Activated gamma-delta T cell treated with Interleukin-2 at 50 U/mL for 16 hours (primary cell): ENCODE data around the gene ENTPD6.
"Not testable (repeated sequence)": the region's sequence is repeated elsewhere in the genome, so short reads cannot be mapped to it uniquely, and the experiment has no call there.

Experiments used
- DNase-seq: peaks from one replicate; pipeline ENCODE4 v3.0.0-alpha.2; 2020

ENTPD6 gene

GRCh38 chr20:25195014-25195961, at the start of gene ENTPD6:
TSS of gene ENTPD6 (plus strand) at chr20:25195712. CDS start at chr20:25206537, 10,825 bp downstream.
- DNase-seq, result peak; percentile 91

- no peak for DNase-seq
Observed at GRCh38 chr20:25146976-25147375, 48.5 kb upstream of the ENTPD6 start.

- DNase-seq, result no peak
Observed at GRCh38 chr20:25147716-25148115, 47.8 kb upstream of the ENTPD6 start.

GRCh38 chr20:25148181-25148981, 47.1 kb upstream of the ENTPD6 start:
- DNase-seq, result peak; percentile 51

GRCh38 chr20:25148982-25149846, 46.3 kb upstream of the ENTPD6 start:
- no peak for DNase-seq

- no peak for DNase-seq
Observed at GRCh38 chr20:25150016-25150415, 45.5 kb upstream of the ENTPD6 start.

- DNase-seq, result no peak
Observed at GRCh38 chr20:25158043-25158442, 37.5 kb upstream of the ENTPD6 start.

- no peak for DNase-seq
Observed at GRCh38 chr20:25160467-25160866, 35.0 kb upstream of the ENTPD6 start.

- DNase-seq, result no peak
Observed at GRCh38 chr20:25160897-25161296, 34.6 kb upstream of the ENTPD6 start.

- DNase-seq, result no peak
Observed at GRCh38 chr20:25165128-25165527, 30.4 kb upstream of the ENTPD6 start.

- DNase-seq, result not testable (repeated sequence)
Observed at GRCh38 chr20:25166105-25166782, 29.3 kb upstream of the ENTPD6 start.

GRCh38 chr20:25173321-25173720, 22.2 kb upstream of the ENTPD6 start:
- DNase-seq, result no peak

- DNase-seq, result no peak
Observed at GRCh38 chr20:25173886-25174308, 21.6 kb upstream of the ENTPD6 start.

GRCh38 chr20:25176184-25176583, 19.3 kb upstream of the ENTPD6 start:
- DNase-seq, result no peak

GRCh38 chr20:25177890-25178321, 17.6 kb upstream of the ENTPD6 start:
- no peak for DNase-seq

GRCh38 chr20:25178563-25179438, 16.7 kb upstream of the ENTPD6 start:
- no peak for DNase-seq

- DNase-seq, result no peak
Observed at GRCh38 chr20:25179439-25180089, 15.9 kb upstream of the ENTPD6 start.

- not testable (repeated sequence) for DNase-seq
Observed at GRCh38 chr20:25184391-25184790, 11.1 kb upstream of the ENTPD6 start.

- DNase-seq, result no peak
Observed at GRCh38 chr20:25187220-25187619, 8.3 kb upstream of the ENTPD6 start.

GRCh38 chr20:25187635-25188034, 7.9 kb upstream of the ENTPD6 start:
- DNase-seq, result no peak
